ENCODE data around the gene OPCML. TPM values are rescaled to one million over a fixed set of nuclear protein-coding genes. Genes with fewer than 3 reads are reported as not detected.

OPCML gene
- total RNA-seq, 1 donor from 2014 or later = 0.61 TPM

- Mint-ChIP-seq H3K4me3 (ENCODE audit: unreplicated experiment) (no peak overlapping the region), H3K4me1 (ENCODE audit: low read depth, unreplicated experiment) (peaks cover 7% of the 10 kb centered on the region), H3K9me3 (ENCODE audit: unreplicated experiment) (no peaks in the 10 kb centered on the region), H3K27me3 (ENCODE audit: unreplicated experiment) (no peaks in the 10 kb centered on the region), H3K27ac (ENCODE audit: unreplicated experiment) (no peak overlapping the region), H3K36me3 (ENCODE audit: unreplicated experiment) (no peaks in the 10 kb centered on the region)
- no peak for TF ChIP-seq CTCF (IDR thresholded peaks at IDR 0.05; ENCODE audit: partially characterized antibody, unreplicated experiment)
- no peak for DNase-seq
Measured at GRCh38 chr11:132784441-132784840, 747.9 kb downstream of the OPCML start.

GRCh38 chr11:132782102-132782501 is 750.2 kb downstream of the OPCML start:
- DNase-seq = no peak
- H3K9me3 Mint-ChIP-seq (ENCODE audit: unreplicated experiment) = no peaks in the 10 kb centered on the region
- no peak overlapping the region for H3K4me3 Mint-ChIP-seq (ENCODE audit: unreplicated experiment)
- no peak for TF ChIP-seq CTCF (IDR thresholded peaks at IDR 0.05; ENCODE audit: partially characterized antibody, unreplicated experiment)
- H3K36me3 Mint-ChIP-seq (ENCODE audit: unreplicated experiment) = no peaks in the 10 kb centered on the region
- H3K27me3 Mint-ChIP-seq (ENCODE audit: unreplicated experiment) = no peaks in the 10 kb centered on the region
- H3K4me1 Mint-ChIP-seq (ENCODE audit: low read depth, unreplicated experiment) = peaks cover 7% of the 10 kb centered on the region
- H3K27ac Mint-ChIP-seq (ENCODE audit: unreplicated experiment) = no peak overlapping the region

- no peak for TF ChIP-seq CTCF (IDR thresholded peaks at IDR 0.05; ENCODE audit: partially characterized antibody, unreplicated experiment)
Measured at GRCh38 chr11:132780046-132780445, 752.3 kb downstream of the OPCML start.

GRCh38 chr11:132779497-132779896 is 752.8 kb downstream of the OPCML start:
- H3K36me3 Mint-ChIP-seq (ENCODE audit: unreplicated experiment) = no peaks in the 10 kb centered on the region
- no peak for DNase-seq

More at GRCh38 chr11:132780046-132780445, 752.3 kb downstream of the OPCML start:
- H3K4me1 Mint-ChIP-seq (ENCODE audit: low read depth, unreplicated experiment) = peaks cover 7% of the 10 kb centered on the region
- H3K4me3 Mint-ChIP-seq (ENCODE audit: unreplicated experiment) = no peak overlapping the region
- H3K27me3 Mint-ChIP-seq (ENCODE audit: unreplicated experiment) = no peaks in the 10 kb centered on the region
- H3K36me3 Mint-ChIP-seq (ENCODE audit: unreplicated experiment) = no peaks in the 10 kb centered on the region
- no peak overlapping the region for H3K27ac Mint-ChIP-seq (ENCODE audit: unreplicated experiment)
- peaks cover 1% of the 10 kb centered on the region for H3K9me3 Mint-ChIP-seq (ENCODE audit: unreplicated experiment)
- DNase-seq = no peak

More at GRCh38 chr11:132779497-132779896, 752.8 kb downstream of the OPCML start:
- no peaks in the 10 kb centered on the region for H3K27me3 Mint-ChIP-seq (ENCODE audit: unreplicated experiment)
- no peak overlapping the region for H3K4me3 Mint-ChIP-seq (ENCODE audit: unreplicated experiment)
- TF ChIP-seq CTCF (IDR thresholded peaks at IDR 0.05; ENCODE audit: partially characterized antibody, unreplicated experiment) = no peak
- H3K9me3 Mint-ChIP-seq (ENCODE audit: unreplicated experiment) = peaks cover 1% of the 10 kb centered on the region
- H3K4me1 Mint-ChIP-seq (ENCODE audit: low read depth, unreplicated experiment) = peaks cover 7% of the 10 kb centered on the region
- no peak overlapping the region for H3K27ac Mint-ChIP-seq (ENCODE audit: unreplicated experiment)
